HCT116 (cell line): ENCODE results near the gene ZFHX3. TPM values are rescaled to one million over a fixed set of nuclear protein-coding genes. Genes with fewer than 3 reads are reported as not detected.

ENCODE experiments used
- ATAC-seq: fragments of 200-7000 bp; cut with Tn5 transposase; 2 replicates; pipeline ENCODE4 v1.9.1; 2020; ENCODE audit warnings: mild to moderate bottlenecking, moderate library complexity
- BruUV-seq: library from RNA; stranded (reverse); fragments of 400-500 nt; replicated peaks from 2 replicates; lab custom pipeline; 2021; lab: Mats Ljungman, UMichigan
- CTCF ChIA-PET: fragments of 300-600 bp; sonication (Branson Sonifier 250); formaldehyde crosslinking; loops from one replicate; lab custom pipeline; 2021; ENCODE audit warnings: antibody characterized with exemption; lab: Charles Lee
- POLR2A ChIA-PET: fragments of 300-600, 350-600 bp; sonication (Branson Sonifier 250); formaldehyde crosslinking; loops from one replicate; lab custom pipeline; 2021; ENCODE audit warnings: antibody characterized with exemption; lab: Charles Lee
- RAD21 ChIA-PET, 2 experiments: fragments of 300-600 bp; sonication (Branson Sonifier 250); formaldehyde crosslinking; loops; one replicate each; lab custom pipeline; 2023; ENCODE audit warnings: low total read pairs in 2 of 2; ENCODE audit not compliant: uncharacterized antibody in 2 of 2, unreplicated experiment in 2 of 2, low non-redundant PET in 1 of 2; lab: Charles Lee
- DNase-seq: peaks from one replicate; pipeline ENCODE4 v3.0.0-alpha.2; 2010; ENCODE audit warnings: low read depth, low spot score
- H2AFZ ChIP-seq: fragments of 200-600 bp; shearing (Covaris generic), sonication (generic); 2 replicates; pipeline ENCODE4 v1.6.1; 2017; ENCODE audit warnings: low read depth, mixed run types, mixed read lengths, antibody characterized with exemption, low read length; ENCODE audit not compliant: poor library complexity, severe bottlenecking
- H3K27ac ChIP-seq: 2 replicates; pipeline ENCODE4 v1.5.1; 2012; ENCODE audit warnings: low read depth, low read length
- H3K27me3 ChIP-seq: fragments of 200-600 bp; sonication (generic); 2 replicates; pipeline ENCODE4 v1.6.1; 2016; ENCODE audit warnings: mixed run types, low read length, mixed read lengths; ENCODE audit not compliant: insufficient read depth
- H3K36me3 ChIP-seq, 2 experiments: fragments of 200-500 bp in 1 of 2; fragments of 200-600 bp in 1 of 2; sonication (Bioruptor generic) in 1 of 2; sonication (generic) in 1 of 2; 2 replicates each; pipeline versions ENCODE4 v1.5.1 to v1.6.1; 2014 to 2016; ENCODE audit warnings: low read length in 2 of 2, inconsistent platforms in 1 of 2, mixed read lengths in 1 of 2, mixed run types in 1 of 2; ENCODE audit not compliant: insufficient read depth in 2 of 2, control insufficient read depth in 1 of 2
- H3K4me1 ChIP-seq, 2 experiments: fragments of 200-600 bp in 1 of 2; sonication (generic) in 1 of 2; 2 replicates each; pipeline versions ENCODE4 v1.5.1 to v1.6.1; 2012 to 2017; ENCODE audit warnings: low read length in 2 of 2, inconsistent platforms in 1 of 2, mild to moderate bottlenecking in 1 of 2, mixed read lengths in 1 of 2, mixed run types in 1 of 2, moderate library complexity in 1 of 2; ENCODE audit not compliant: insufficient read depth in 2 of 2, control insufficient read depth in 1 of 2
- H3K4me2 ChIP-seq: fragments of 200-600 bp; sonication (generic); 2 replicates; pipeline ENCODE4 v1.6.1; 2017; ENCODE audit warnings: mixed run types, low read length, mixed read lengths
- H3K4me3 ChIP-seq, 2 experiments: fragments of 200-600 bp in 1 of 2; sonication (generic) in 1 of 2; replicated peaks in 1 of 2; 2 replicates each; pipeline ENCODE4 v1.5.1; 2011 to 2016; ENCODE audit warnings: low read length in 2 of 2, control low read depth in 1 of 2, low read depth in 1 of 2, mild to moderate bottlenecking in 1 of 2, mixed read lengths in 1 of 2, mixed run types in 1 of 2
- H3K79me2 ChIP-seq: fragments of 200-600 bp; sonication (generic); 2 replicates; pipeline ENCODE4 v1.6.1; 2017; ENCODE audit warnings: mild to moderate bottlenecking, mixed run types, low read length, moderate library complexity, mixed read lengths; ENCODE audit not compliant: insufficient read depth
- H3K9ac ChIP-seq: fragments of 200-600 bp; sonication (generic); 2 replicates; pipeline ENCODE4 v1.6.1; 2016; ENCODE audit warnings: low read length, mixed read lengths
- H3K9me2 ChIP-seq: fragments of 200-600 bp; sonication (generic), shearing (Covaris generic); 2 replicates; pipeline ENCODE4 v1.6.1; 2017; ENCODE audit warnings: mixed run types, mild to moderate bottlenecking, moderate library complexity; ENCODE audit not compliant: insufficient read depth
- H3K9me3 ChIP-seq, 2 experiments: fragments of 200-500 bp in 1 of 2; fragments of 200-600 bp in 1 of 2; sonication (Bioruptor generic) in 1 of 2; sonication (generic) in 1 of 2; 2 replicates each; pipeline ENCODE4 v1.6.1; 2014 to 2017; ENCODE audit warnings: low read length in 2 of 2, mixed read lengths in 2 of 2, inconsistent platforms in 1 of 2, low read depth in 1 of 2, mild to moderate bottlenecking in 1 of 2, mixed run types in 1 of 2, moderate library complexity in 1 of 2; ENCODE audit not compliant: control insufficient read depth in 1 of 2, insufficient read depth in 1 of 2
- H4K20me1 ChIP-seq: fragments of 200-600 bp; sonication (generic), shearing (Covaris generic); 2 replicates; pipeline ENCODE4 v1.6.1; 2017; ENCODE audit warnings: mixed run types, mild to moderate bottlenecking, moderate library complexity; ENCODE audit not compliant: insufficient read depth
- ATF3 ChIP-seq: IDR thresholded peaks from 2 replicates; pipeline ENCODE4 v1.6.1; 2012
- CBX3 ChIP-seq: IDR thresholded peaks from 2 replicates; pipeline ENCODE4 v1.6.1; 2012; ENCODE audit warnings: low read depth
- CEBPB ChIP-seq: IDR thresholded peaks from 2 replicates; pipeline ENCODE4 v1.6.1; 2012; ENCODE audit warnings: low read depth
- EGR1 ChIP-seq: IDR thresholded peaks from 2 replicates; pipeline ENCODE4 v1.6.1; 2012; ENCODE audit warnings: low read depth
- EZH2 ChIP-seq: fragments of 200-600 bp; sonication (generic); IDR thresholded peaks from 2 replicates; pipeline ENCODE4 v1.6.1; 2017; ENCODE audit warnings: antibody characterized with exemption, mixed run types
- EZH2phosphoT487 ChIP-seq: fragments of 200-600 bp; IDR thresholded peaks from 2 replicates; pipeline ENCODE4 v1.6.1; 2018; ENCODE audit warnings: antibody characterized with exemption, borderline replicate concordance
- FOSL1 ChIP-seq: IDR thresholded peaks from 2 replicates; pipeline ENCODE4 v1.6.1; 2012; ENCODE audit warnings: low read depth
- JUND ChIP-seq: IDR thresholded peaks from 2 replicates; pipeline ENCODE4 v1.6.1; 2012
- MAX ChIP-seq: IDR thresholded peaks from 2 replicates; pipeline ENCODE4 v1.6.1; 2012
- POLR2A ChIP-seq: IDR thresholded peaks from 2 replicates; pipeline ENCODE4 v1.7.0; 2011; ENCODE audit warnings: borderline replicate concordance; ENCODE audit not compliant: insufficient read depth, insufficient read length; ENCODE audit errors: extremely low read depth
- POLR2AphosphoS5 ChIP-seq: IDR thresholded peaks from 2 replicates; pipeline ENCODE4 v1.6.1; 2011; ENCODE audit warnings: mild to moderate bottlenecking, low read depth, low read length, moderate library complexity
- RAD21 ChIP-seq: IDR thresholded peaks from 2 replicates; pipeline ENCODE4 v1.6.1; 2012; ENCODE audit warnings: low read depth, mild to moderate bottlenecking
- SIN3A ChIP-seq: IDR thresholded peaks from 2 replicates; pipeline ENCODE4 v1.6.1; 2012; ENCODE audit warnings: low read depth
- SP1 ChIP-seq: IDR thresholded peaks from 2 replicates; pipeline ENCODE4 v1.6.1; 2012; ENCODE audit warnings: low read depth
- TCF7L2 ChIP-seq: IDR thresholded peaks from 2 replicates; pipeline ENCODE4 v1.7.0; 2011; ENCODE audit warnings: borderline replicate concordance, inconsistent platforms; ENCODE audit not compliant: insufficient read depth, insufficient read length; ENCODE audit errors: extremely low read depth
- ZFX ChIP-seq: fragments of 450-650 bp; IDR thresholded peaks from 2 replicates; pipeline ENCODE4 v1.6.1; 2017
- ZNF274 ChIP-seq: fragments of 200-500 bp; sonication (Bioruptor generic); IDR thresholded peaks from 2 replicates; pipeline ENCODE4 v1.6.1; 2014; ENCODE audit warnings: mild to moderate bottlenecking, low read depth, low read length, inconsistent platforms
- intact Hi-C: fragments of 100-400 bp; cut with micrococcal nuclease; formaldehyde crosslinking; loops from 2 replicates; pipeline ENCODE4 v1.10.0; 2022
- total RNA-seq: library from RNA; stranded (reverse); gene quantifications from one replicate; pipeline ENCODE4 v1.2.1, GENCODE V29; 2021; ENCODE audit not compliant: unreplicated experiment
- TF ChIP-seq, protein P1 (sequence below): IDR thresholded peaks from 2 replicates; pipeline ENCODE4 v1.6.1; 2012; ENCODE audit warnings: low read depth
- TF ChIP-seq, protein P2 (sequence below): IDR thresholded peaks from 2 replicates; pipeline ENCODE4 v1.6.1; 2011; ENCODE audit warnings: mild to moderate bottlenecking, low read length, moderate library complexity; ENCODE audit not compliant: insufficient replicate concordance; ENCODE audit errors: extremely low read depth
- TF ChIP-seq, protein P3 (sequence below), 3 experiments: fragments of 200-600 bp in 1 of 3; sonication (generic) in 1 of 3; IDR thresholded peaks in 2 of 3; conservative IDR thresholded peaks in 1 of 3; 2 replicates each; pipeline ENCODE4 v1.5.1; 2012 to 2017; ENCODE audit warnings: low read depth in 2 of 3, low read length in 2 of 3, antibody characterized with exemption in 1 of 3, borderline replicate concordance in 1 of 3, control low read depth in 1 of 3, mild to moderate bottlenecking in 1 of 3, mixed read lengths in 1 of 3, mixed run types in 1 of 3, moderate library complexity in 1 of 3; ENCODE audit not compliant: insufficient read depth in 1 of 3

Gene ZFHX3
- total RNA-seq, 1 experiment from 2014 or later, result 6.3 TPM

- Histone ChIP-seq H3K27ac (no peak overlapping the region), H3K9me2 (no peaks in the 10 kb centered on the region), H4K20me1 (no peaks in the 10 kb centered on the region), H3K79me2 (peaks cover 54% of the 10 kb centered on the region), H3K4me3 (no peak overlapping the region), H3K9ac (no peak overlapping the region), H3K4me1 (peaks cover 19 to 24% of the 10 kb centered on the region in 2 experiments), H3K36me3 (no peaks in the 10 kb centered on the region), H3K9me3 (no peaks in the 10 kb centered on the region), H2AFZ (no peak overlapping the region), H3K4me2 (no peak overlapping the region), H3K27me3 (no peaks in the 10 kb centered on the region)
- no peak for ATAC-seq
- intact Hi-C loops, result no loop called here
- DNase-seq, result no peak
- CTCF ChIA-PET, result no interaction called here
- TF ChIP-seq RAD21 (no peak), JUND (no peak), POLR2A (no peak), SIN3A (no peak), EGR1 (no peak), ZFX (no peak), ZNF274 (no peak), CBX3 (no peak), FOSL1 (no peak), EZH2 (no peak), MAX (no peak), POLR2AphosphoS5 (no peak), TCF7L2 (no peak), EZH2phosphoT487 (no peak), SP1 (no peak), CEBPB (no peak), ATF3 (no peak)
- TF ChIP-seq, protein P1, sequence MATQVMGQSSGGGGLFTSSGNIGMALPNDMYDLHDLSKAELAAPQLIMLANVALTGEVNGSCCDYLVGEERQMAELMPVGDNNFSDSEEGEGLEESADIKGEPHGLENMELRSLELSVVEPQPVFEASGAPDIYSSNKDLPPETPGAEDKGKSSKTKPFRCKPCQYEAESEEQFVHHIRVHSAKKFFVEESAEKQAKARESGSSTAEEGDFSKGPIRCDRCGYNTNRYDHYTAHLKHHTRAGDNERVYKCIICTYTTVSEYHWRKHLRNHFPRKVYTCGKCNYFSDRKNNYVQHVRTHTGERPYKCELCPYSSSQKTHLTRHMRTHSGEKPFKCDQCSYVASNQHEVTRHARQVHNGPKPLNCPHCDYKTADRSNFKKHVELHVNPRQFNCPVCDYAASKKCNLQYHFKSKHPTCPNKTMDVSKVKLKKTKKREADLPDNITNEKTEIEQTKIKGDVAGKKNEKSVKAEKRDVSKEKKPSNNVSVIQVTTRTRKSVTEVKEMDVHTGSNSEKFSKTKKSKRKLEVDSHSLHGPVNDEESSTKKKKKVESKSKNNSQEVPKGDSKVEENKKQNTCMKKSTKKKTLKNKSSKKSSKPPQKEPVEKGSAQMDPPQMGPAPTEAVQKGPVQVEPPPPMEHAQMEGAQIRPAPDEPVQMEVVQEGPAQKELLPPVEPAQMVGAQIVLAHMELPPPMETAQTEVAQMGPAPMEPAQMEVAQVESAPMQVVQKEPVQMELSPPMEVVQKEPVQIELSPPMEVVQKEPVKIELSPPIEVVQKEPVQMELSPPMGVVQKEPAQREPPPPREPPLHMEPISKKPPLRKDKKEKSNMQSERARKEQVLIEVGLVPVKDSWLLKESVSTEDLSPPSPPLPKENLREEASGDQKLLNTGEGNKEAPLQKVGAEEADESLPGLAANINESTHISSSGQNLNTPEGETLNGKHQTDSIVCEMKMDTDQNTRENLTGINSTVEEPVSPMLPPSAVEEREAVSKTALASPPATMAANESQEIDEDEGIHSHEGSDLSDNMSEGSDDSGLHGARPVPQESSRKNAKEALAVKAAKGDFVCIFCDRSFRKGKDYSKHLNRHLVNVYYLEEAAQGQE, result no peak
- TF ChIP-seq, protein P2, sequence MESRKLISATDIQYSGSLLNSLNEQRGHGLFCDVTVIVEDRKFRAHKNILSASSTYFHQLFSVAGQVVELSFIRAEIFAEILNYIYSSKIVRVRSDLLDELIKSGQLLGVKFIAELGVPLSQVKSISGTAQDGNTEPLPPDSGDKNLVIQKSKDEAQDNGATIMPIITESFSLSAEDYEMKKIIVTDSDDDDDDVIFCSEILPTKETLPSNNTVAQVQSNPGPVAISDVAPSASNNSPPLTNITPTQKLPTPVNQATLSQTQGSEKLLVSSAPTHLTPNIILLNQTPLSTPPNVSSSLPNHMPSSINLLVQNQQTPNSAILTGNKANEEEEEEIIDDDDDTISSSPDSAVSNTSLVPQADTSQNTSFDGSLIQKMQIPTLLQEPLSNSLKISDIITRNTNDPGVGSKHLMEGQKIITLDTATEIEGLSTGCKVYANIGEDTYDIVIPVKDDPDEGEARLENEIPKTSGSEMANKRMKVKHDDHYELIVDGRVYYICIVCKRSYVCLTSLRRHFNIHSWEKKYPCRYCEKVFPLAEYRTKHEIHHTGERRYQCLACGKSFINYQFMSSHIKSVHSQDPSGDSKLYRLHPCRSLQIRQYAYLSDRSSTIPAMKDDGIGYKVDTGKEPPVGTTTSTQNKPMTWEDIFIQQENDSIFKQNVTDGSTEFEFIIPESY, result no peak
- TF ChIP-seq, protein P3, sequence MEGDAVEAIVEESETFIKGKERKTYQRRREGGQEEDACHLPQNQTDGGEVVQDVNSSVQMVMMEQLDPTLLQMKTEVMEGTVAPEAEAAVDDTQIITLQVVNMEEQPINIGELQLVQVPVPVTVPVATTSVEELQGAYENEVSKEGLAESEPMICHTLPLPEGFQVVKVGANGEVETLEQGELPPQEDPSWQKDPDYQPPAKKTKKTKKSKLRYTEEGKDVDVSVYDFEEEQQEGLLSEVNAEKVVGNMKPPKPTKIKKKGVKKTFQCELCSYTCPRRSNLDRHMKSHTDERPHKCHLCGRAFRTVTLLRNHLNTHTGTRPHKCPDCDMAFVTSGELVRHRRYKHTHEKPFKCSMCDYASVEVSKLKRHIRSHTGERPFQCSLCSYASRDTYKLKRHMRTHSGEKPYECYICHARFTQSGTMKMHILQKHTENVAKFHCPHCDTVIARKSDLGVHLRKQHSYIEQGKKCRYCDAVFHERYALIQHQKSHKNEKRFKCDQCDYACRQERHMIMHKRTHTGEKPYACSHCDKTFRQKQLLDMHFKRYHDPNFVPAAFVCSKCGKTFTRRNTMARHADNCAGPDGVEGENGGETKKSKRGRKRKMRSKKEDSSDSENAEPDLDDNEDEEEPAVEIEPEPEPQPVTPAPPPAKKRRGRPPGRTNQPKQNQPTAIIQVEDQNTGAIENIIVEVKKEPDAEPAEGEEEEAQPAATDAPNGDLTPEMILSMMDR (IDR thresholded peaks at IDR 0.05 in 2 of 3, conservative IDR thresholded peaks at IDR 0.05 in 1 of 3; ENCODE audit: borderline replicate concordance in 1 of 3, insufficient read depth in 1 of 3, low read depth in 2 of 3, low read length in 2 of 3), result no peak
- POLR2A ChIA-PET, result no interaction called here
- no TSS peak for BruUV-seq
- RAD21 ChIA-PET, result no interaction called here
Observed at GRCh38 chr16:73040735-73041402, 7.1 kb downstream of the ZFHX3 start.
